Stimulated activated naive CD8-positive, alpha-beta T cell treated with anti-CD3 and anti-CD28 coated beads, Interleukin-15, amount 100 ng/mL, for 72 hours (primary cell): ENCODE data around the gene SH3RF3.

Experiments used
- ATAC-seq: fragments of 150-1000 bp; cut with Tn5 transposase; 2 replicates; pipeline ENCODE4 v1.10.0; 2021; ENCODE audit warnings: mild to moderate bottlenecking, moderate library complexity
- DNase-seq, 2 donors: peaks; one replicate each; pipeline ENCODE4 v3.0.0; 2021 to 2022
- H3K27ac Mint-ChIP-seq, 2 donors: one replicate each; pipeline ENCODE4 v1.8.0; 2022; ENCODE audit warnings: mild to moderate bottlenecking in 2 of 2, mixed read lengths in 2 of 2, moderate library complexity in 2 of 2
- H3K27me3 Mint-ChIP-seq: one replicate; pipeline ENCODE4 v1.8.0; 2022; ENCODE audit warnings: mixed read lengths
- H3K4me1 Mint-ChIP-seq: one replicate; pipeline ENCODE4 v1.8.0; 2022; ENCODE audit warnings: mild to moderate bottlenecking, mixed read lengths
- H3K4me3 Mint-ChIP-seq, 2 donors: one replicate each; pipeline ENCODE4 v1.8.0; 2022; ENCODE audit warnings: mild to moderate bottlenecking in 2 of 2, mixed read lengths in 2 of 2, moderate library complexity in 1 of 2
- H3K9me3 Mint-ChIP-seq, 2 donors: one replicate each; pipeline ENCODE4 v1.8.0; 2022; ENCODE audit warnings: mixed read lengths in 2 of 2

Gene SH3RF3

GRCh38 chr2:109463891-109464290, 334.9 kb downstream of the SH3RF3 start:
- H3K4me1 Mint-ChIP-seq: no peaks in the 10 kb centered on the region
- no peak for ATAC-seq

GRCh38 chr2:109466674-109467575, 337.9 kb downstream of the SH3RF3 start:
- DNase-seq: no peak
- no peak overlapping the region for H3K4me3 Mint-ChIP-seq
- no peak for ATAC-seq
- no peaks in the 10 kb centered on the region for H3K27me3 Mint-ChIP-seq
- H3K9me3 Mint-ChIP-seq: no peaks in the 10 kb centered on the region
- peaks cover 5% of the 10 kb centered on the region for H3K4me1 Mint-ChIP-seq
- peak overlapping the region in 1 of 2 donors; percentile 76 for H3K27ac Mint-ChIP-seq

More at GRCh38 chr2:109463891-109464290, 334.9 kb downstream of the SH3RF3 start:
- Mint-ChIP-seq H3K27ac (no peak overlapping the region), H3K4me3 (no peak overlapping the region), H3K9me3 (no peaks in the 10 kb centered on the region), H3K27me3 (no peaks in the 10 kb centered on the region)
- no peak for DNase-seq

- Mint-ChIP-seq H3K4me1 (peaks cover 5% of the 10 kb centered on the region), H3K4me3 (no peak overlapping the region), H3K27ac (no peak overlapping the region), H3K9me3 (no peaks in the 10 kb centered on the region), H3K27me3 (no peaks in the 10 kb centered on the region)
- DNase-seq (no peak), ATAC-seq (no peak)
These were observed 338.7 kb downstream of the SH3RF3 start for GRCh38 chr2:109467701-109468100.

- H3K9me3 Mint-ChIP-seq: no peaks in the 10 kb centered on the region
- ATAC-seq: no peak
- no peak overlapping the region for H3K4me3 Mint-ChIP-seq
- peaks cover 5% of the 10 kb centered on the region for H3K4me1 Mint-ChIP-seq
- H3K27ac Mint-ChIP-seq: no peak overlapping the region
- DNase-seq: no peak
- H3K27me3 Mint-ChIP-seq: no peaks in the 10 kb centered on the region
These were observed 339.9 kb downstream of the SH3RF3 start for GRCh38 chr2:109468893-109469292.

- no peak for DNase-seq
- H3K9me3 Mint-ChIP-seq: no peaks in the 10 kb centered on the region
- H3K27me3 Mint-ChIP-seq: no peaks in the 10 kb centered on the region
- no peak overlapping the region for H3K27ac Mint-ChIP-seq
- no peak overlapping the region for H3K4me3 Mint-ChIP-seq
- no peak for ATAC-seq
- peaks cover 11% of the 10 kb centered on the region for H3K4me1 Mint-ChIP-seq
These were observed 342.7 kb downstream of the SH3RF3 start for GRCh38 chr2:109471658-109472057.

- no peak overlapping the region for H3K27ac Mint-ChIP-seq
- H3K4me3 Mint-ChIP-seq: no peak overlapping the region
- H3K9me3 Mint-ChIP-seq: no peaks in the 10 kb centered on the region
- DNase-seq (no peak), ATAC-seq (no peak)
- H3K27me3 Mint-ChIP-seq: no peaks in the 10 kb centered on the region
- H3K4me1 Mint-ChIP-seq: peaks cover 11% of the 10 kb centered on the region
These were observed 343.4 kb downstream of the SH3RF3 start for GRCh38 chr2:109472331-109472959.

- H3K9me3 Mint-ChIP-seq: no peaks in the 10 kb centered on the region
- no peak for DNase-seq
- no peaks in the 10 kb centered on the region for H3K27me3 Mint-ChIP-seq
- H3K4me1 Mint-ChIP-seq: peaks cover 11% of the 10 kb centered on the region
- ATAC-seq: no peak
- H3K4me3 Mint-ChIP-seq: no peak overlapping the region
- H3K27ac Mint-ChIP-seq: no peak overlapping the region
These were observed 344.0 kb downstream of the SH3RF3 start for GRCh38 chr2:109472974-109473373.

- H3K4me3 Mint-ChIP-seq: no peak overlapping the region
- no peak overlapping the region for H3K27ac Mint-ChIP-seq
- H3K9me3 Mint-ChIP-seq: no peaks in the 10 kb centered on the region
- ATAC-seq (no peak), DNase-seq (no peak)
- peaks cover 11% of the 10 kb centered on the region for H3K4me1 Mint-ChIP-seq
- H3K27me3 Mint-ChIP-seq: no peaks in the 10 kb centered on the region
These were observed 344.8 kb downstream of the SH3RF3 start for GRCh38 chr2:109473616-109474318.

- Mint-ChIP-seq H3K27ac (no peak overlapping the region), H3K9me3 (no peaks in the 10 kb centered on the region), H3K4me1 (peaks cover 11% of the 10 kb centered on the region), H3K4me3 (no peak overlapping the region), H3K27me3 (no peaks in the 10 kb centered on the region)
- DNase-seq: no peak
- no peak for ATAC-seq
These were observed 345.4 kb downstream of the SH3RF3 start for GRCh38 chr2:109474319-109474825.

GRCh38 chr2:109475531-109476210, 346.7 kb downstream of the SH3RF3 start:
- no peaks in the 10 kb centered on the region for H3K27me3 Mint-ChIP-seq
- no peaks in the 10 kb centered on the region for H3K9me3 Mint-ChIP-seq
- peaks cover 7% of the 10 kb centered on the region for H3K4me1 Mint-ChIP-seq
- no peak overlapping the region for H3K4me3 Mint-ChIP-seq
- H3K27ac Mint-ChIP-seq: peak overlapping the region in 1 of 2 donors; percentile 19
- ATAC-seq (peak; percentile 76), DNase-seq (no peak)

- DNase-seq: no peak
- ATAC-seq: no peak
- no peak overlapping the region for H3K27ac Mint-ChIP-seq
- no peaks in the 10 kb centered on the region for H3K9me3 Mint-ChIP-seq
- H3K4me3 Mint-ChIP-seq: no peak overlapping the region
- H3K4me1 Mint-ChIP-seq: peaks cover 7% of the 10 kb centered on the region
- H3K27me3 Mint-ChIP-seq: no peaks in the 10 kb centered on the region
These were observed 347.8 kb downstream of the SH3RF3 start for GRCh38 chr2:109476641-109477441.

GRCh38 chr2:109478906-109479493, 350.0 kb downstream of the SH3RF3 start:
- no peaks in the 10 kb centered on the region for H3K27me3 Mint-ChIP-seq
- H3K4me3 Mint-ChIP-seq: no peak overlapping the region
- DNase-seq (no peak), ATAC-seq (no peak)
- H3K9me3 Mint-ChIP-seq: no peaks in the 10 kb centered on the region
- peak overlapping the region in 1 of 2 donors; percentile 54 for H3K27ac Mint-ChIP-seq
- peaks cover 7% of the 10 kb centered on the region for H3K4me1 Mint-ChIP-seq

GRCh38 chr2:109479804-109480203, 350.8 kb downstream of the SH3RF3 start:
- no peak overlapping the region for H3K4me3 Mint-ChIP-seq
- H3K27me3 Mint-ChIP-seq: no peaks in the 10 kb centered on the region
- H3K27ac Mint-ChIP-seq: no peak overlapping the region
- DNase-seq (no peak), ATAC-seq (no peak)
- H3K9me3 Mint-ChIP-seq: no peaks in the 10 kb centered on the region
- H3K4me1 Mint-ChIP-seq: peaks cover 7% of the 10 kb centered on the region

- peaks cover 4% of the 10 kb centered on the region for H3K4me1 Mint-ChIP-seq
- no peaks in the 10 kb centered on the region for H3K27me3 Mint-ChIP-seq
- no peak for ATAC-seq
- no peaks in the 10 kb centered on the region for H3K9me3 Mint-ChIP-seq
- no peak overlapping the region for H3K4me3 Mint-ChIP-seq
- DNase-seq: no peak
- H3K27ac Mint-ChIP-seq: no peak overlapping the region
These were observed 351.6 kb downstream of the SH3RF3 start for GRCh38 chr2:109480486-109481195.
